GM12874 (cell line): ENCODE measurements around the gene ARHGEF35.

Experiments used
- CTCF ChIP-seq: IDR thresholded peaks from 2 replicates; pipeline ENCODE4 v1.5.1; 2011; ENCODE audit warnings: low read depth, mild to moderate bottlenecking, control low read depth, low read length, moderate library complexity; ENCODE audit not compliant: insufficient read depth

ARHGEF35 gene

GRCh38 chr7:144148224-144148827 is 47.3 kb downstream of the ARHGEF35 start:
- TF ChIP-seq CTCF = no peak

GRCh38 chr7:144144426-144144825 is 51.2 kb downstream of the ARHGEF35 start:
- no peak for TF ChIP-seq CTCF

- TF ChIP-seq CTCF = no peak
These were observed 53.4 kb downstream of the ARHGEF35 start for GRCh38 chr7:144142187-144142586.

GRCh38 chr7:144137501-144137900 is 58.1 kb downstream of the ARHGEF35 start:
- no peak for TF ChIP-seq CTCF
